ENCODE measurements around the gene TTLL4.

Gene TTLL4

GRCh38 chr2:218746960-218747359 lies 36.3 kb downstream of the TTLL4 start:
- Histone ChIP-seq H3K36me3 (replicated peaks) (peaks cover 49% of the 10 kb centered on the region), H3K27me3 (replicated peaks) (no peaks in the 10 kb centered on the region), H3K27ac (no peak overlapping the region), H3K4me3 (ENCODE audit: low read depth, low read length) (no peak overlapping the region)
- no peak for TF ChIP-seq CTCF (IDR thresholded peaks at IDR 0.05; ENCODE audit: low read depth, low read length, missing control alignments)
- in situ Hi-C loops (cut with HindIII; ENCODE audit: low pct_ligation_motif_present, low sequenced_read_pairs) = no loop called here
- DNase-seq = no peak

GRCh38 chr2:218748741-218749441 lies 38.3 kb downstream of the TTLL4 start:
- Histone ChIP-seq H3K4me3 (ENCODE audit: low read depth, low read length) (no peak overlapping the region), H3K27ac (no peak overlapping the region), H3K36me3 (replicated peaks) (peaks cover 68% of the 10 kb centered on the region), H3K27me3 (replicated peaks) (no peaks in the 10 kb centered on the region)
- in situ Hi-C loops (cut with HindIII; ENCODE audit: low pct_ligation_motif_present, low sequenced_read_pairs) = no loop called here
- no peak for TF ChIP-seq CTCF (IDR thresholded peaks at IDR 0.05; ENCODE audit: low read depth, low read length, missing control alignments)
- no peak for DNase-seq

- Histone ChIP-seq H3K27ac (no peak overlapping the region), H3K27me3 (replicated peaks) (no peaks in the 10 kb centered on the region), H3K36me3 (replicated peaks) (peaks cover 54% of the 10 kb centered on the region), H3K4me3 (ENCODE audit: low read depth, low read length) (no peak overlapping the region)
- no peak for TF ChIP-seq CTCF (IDR thresholded peaks at IDR 0.05; ENCODE audit: low read depth, low read length, missing control alignments)
- DNase-seq = no peak
- in situ Hi-C loops (cut with HindIII; ENCODE audit: low pct_ligation_motif_present, low sequenced_read_pairs) = no loop called here
Measured at GRCh38 chr2:218754201-218754600, 43.6 kb downstream of the TTLL4 start.

- no peak for TF ChIP-seq CTCF (IDR thresholded peaks at IDR 0.05; ENCODE audit: low read depth, low read length, missing control alignments)
- no peak overlapping the region for H3K4me3 ChIP-seq (ENCODE audit: low read depth, low read length)
- no peak overlapping the region for H3K27ac ChIP-seq
- in situ Hi-C loops (cut with HindIII; ENCODE audit: low pct_ligation_motif_present, low sequenced_read_pairs) = no loop called here
- peaks cover 48% of the 10 kb centered on the region for H3K36me3 ChIP-seq (replicated peaks)
- DNase-seq = no peak
- H3K27me3 ChIP-seq (replicated peaks) = no peaks in the 10 kb centered on the region
Measured at GRCh38 chr2:218754781-218755180, 44.1 kb downstream of the TTLL4 start.

GRCh38 chr2:218755198-218755566 lies 44.5 kb downstream of the TTLL4 start:
- Histone ChIP-seq H3K27ac (no peak overlapping the region), H3K4me3 (ENCODE audit: low read depth, low read length) (no peak overlapping the region), H3K36me3 (replicated peaks) (peaks cover 44% of the 10 kb centered on the region), H3K27me3 (replicated peaks) (no peaks in the 10 kb centered on the region)
- in situ Hi-C loops (cut with HindIII; ENCODE audit: low pct_ligation_motif_present, low sequenced_read_pairs) = no loop called here
- TF ChIP-seq CTCF (IDR thresholded peaks at IDR 0.05; ENCODE audit: low read depth, low read length, missing control alignments) = no peak
- DNase-seq = no peak

All from brain microvascular endothelial cell (primary cell).